Gastroesophageal sphincter (tissue), 3 donors: ENCODE results near the gene AZIN2.

ENCODE experiments used
- CTCF ChIP-seq, 4 experiments: fragments of 200-600 bp in 2 of 4; fragments of 450-650 bp in 2 of 4; sonication (generic) in 1 of 4; IDR thresholded peaks; one replicate each; pipeline ENCODE4 v1.5.1; 2017 to 2019; ENCODE audit warnings: antibody characterized with exemption in 4 of 4, mild to moderate bottlenecking in 2 of 4, moderate library complexity in 2 of 4
- EP300 ChIP-seq: sonication (generic); formaldehyde crosslinking; IDR thresholded peaks from one replicate; pipeline ENCODE4 v1.6.1; 2017; ENCODE audit warnings: antibody characterized with exemption, mild to moderate bottlenecking
- POLR2A ChIP-seq, 2 donors: fragments of 450-650 bp; IDR thresholded peaks; one replicate each; pipeline ENCODE4 v1.6.1; 2017; ENCODE audit warnings: antibody characterized with exemption in 2 of 2, mild to moderate bottlenecking in 2 of 2, moderate library complexity in 1 of 2
- POLR2AphosphoS5 ChIP-seq: sonication (generic); formaldehyde crosslinking; IDR thresholded peaks from one replicate; pipeline ENCODE4 v1.6.1; 2017; ENCODE audit warnings: antibody characterized with exemption

DNA sequence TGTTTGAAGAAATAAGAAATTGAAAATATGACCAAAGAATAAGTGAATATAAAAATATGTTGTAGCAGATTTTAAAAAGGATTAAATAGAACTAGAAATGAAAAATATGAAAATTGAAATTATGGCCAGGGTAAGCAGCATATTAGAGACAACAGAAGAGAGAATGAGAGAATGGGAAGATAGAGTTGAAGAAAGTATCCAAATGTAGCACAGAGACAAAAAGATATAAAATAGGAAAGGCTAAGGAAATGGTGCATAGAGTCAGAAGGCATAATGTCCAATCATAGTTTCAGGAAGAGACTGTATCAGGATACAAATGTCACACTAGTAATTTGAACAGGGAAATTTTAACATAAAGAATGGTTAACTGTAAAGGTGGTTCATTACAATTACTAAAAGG is 29.5 kb downstream of the AZIN2 start:
- TF ChIP-seq CTCF (IDR thresholded peaks at IDR 0.05) (no peak), POLR2A (IDR thresholded peaks at IDR 0.05) (no peak), POLR2AphosphoS5 (no peak), EP300 (no peak)
